Motor neuron (in vitro differentiated cells): ENCODE data around the gene RACGAP1. TPM values are rescaled to one million over a fixed set of nuclear protein-coding genes. Genes with fewer than 3 reads are reported as not detected.

ENCODE experiments used
- ATAC-seq, 8 experiments: fragments of 200-7000 bp; cut with Tn5 transposase; replicated peaks in 6 of 8; 2 replicates each; pipeline ENCODE4 v1.8.0; 2021; ENCODE audit warnings: mild to moderate bottlenecking in 8 of 8, moderate library complexity in 8 of 8
- H3K27ac ChIP-seq, 2 donors: fragments of 250-450 bp; sonication (Bioruptor Pico); 2 replicates each; pipeline ENCODE4 v1.9.0; 2021; ENCODE audit warnings: antibody characterized with exemption in 2 of 2, mild to moderate bottlenecking in 2 of 2, moderate library complexity in 1 of 2
- H3K4me1 ChIP-seq, 2 donors: fragments of 250-450 bp; sonication (Bioruptor Pico); replicated peaks in 1 of 2; 2 replicates each; pipeline ENCODE4 v1.6.1; 2021; ENCODE audit warnings: antibody characterized with exemption in 2 of 2, mild to moderate bottlenecking in 2 of 2, moderate library complexity in 1 of 2
- H3K4me3 ChIP-seq, 5 donors: fragments of 250-450 bp; sonication (Bioruptor Pico); 2 replicates each; pipeline ENCODE4 v1.9.0; 2021; ENCODE audit warnings: antibody characterized with exemption in 5 of 5, mild to moderate bottlenecking in 5 of 5, moderate library complexity in 4 of 5
- WGBS, 10 experiments: fragments of 450-650 bp; shearing (Covaris generic); methylation state at CpG; one replicate each; pipeline ENCODE4 v1.0.0; 2022; 5-methylcytosine and 5-hydroxymethylcytosine counted together
- in situ Hi-C, 9 experiments: fragments of 400-800 bp; cut with MboI; loops; one replicate each; pipeline ENCODE4 v1.15.0; 2021; ENCODE audit warnings: low sequenced_read_pairs in 9 of 9, low pct_unique_long_range_greater_than_20kb in 2 of 9; ENCODE audit not compliant: unreplicated experiment in 9 of 9
- total RNA-seq, 8 experiments: library from RNA; unstranded; fragments of 300-600 nt; gene quantifications; 2 replicates each; pipeline versions ENCODE4 v1.2.3 to v1.2.4, GENCODE V29; 2022

Gene RACGAP1
- total RNA-seq, 8 experiments from 2014 or later, result 7.1 to 74.8 (median 17.6) TPM

DNA sequence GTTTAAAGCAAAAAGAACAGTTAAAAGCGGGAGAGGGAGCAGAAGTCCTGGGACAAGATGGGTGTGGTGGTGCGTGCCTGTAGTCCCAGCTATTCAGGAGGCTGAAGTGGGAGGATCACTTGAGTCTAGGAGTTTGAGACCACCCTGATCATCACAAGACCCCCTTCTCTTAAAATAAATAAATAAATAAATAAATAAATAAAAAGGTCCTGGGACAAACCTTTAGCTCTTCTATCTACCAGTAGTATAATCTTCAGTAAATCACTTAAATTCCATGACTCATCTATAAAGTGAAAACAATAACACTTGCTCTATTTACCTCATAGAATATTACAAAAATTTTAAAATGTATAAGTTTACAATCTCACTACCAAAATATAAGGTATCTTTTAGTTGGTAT lies 5.8 kb downstream of the RACGAP1 start:
- 83 to 100% (median 100%) methylated on average over 1 to 2 of the region's 2 CpGs; no CpG with 5 or more reads in 4 of the 10 experiments for WGBS, 10 experiments
- Histone ChIP-seq H3K4me3 (no peak overlapping the region), H3K27ac (no peak overlapping the region), H3K4me1 (peaks cover 20 to 40% of the 10 kb centered on the region in 2 donors)
- in situ Hi-C loops, result no loop called here
- no peak for ATAC-seq

DNA sequence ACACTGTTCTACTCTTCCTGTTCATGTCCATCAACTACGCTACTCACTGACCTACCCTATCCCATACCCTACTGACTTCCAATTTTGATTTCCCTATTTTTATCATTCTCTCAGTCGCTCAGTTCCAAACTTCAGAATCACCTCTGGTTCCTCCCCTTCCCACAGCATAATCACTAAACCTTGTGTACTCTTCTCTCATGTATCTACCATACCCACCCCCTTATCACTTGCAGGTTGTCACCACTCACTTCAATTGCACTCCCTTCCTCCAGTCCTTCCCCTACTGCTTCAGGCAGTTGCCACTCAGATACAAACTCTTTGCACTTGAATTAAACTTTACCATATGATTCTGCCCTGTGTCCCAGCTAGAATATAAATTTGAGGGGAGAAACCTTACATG lies 6.3 kb downstream of the RACGAP1 start:
- Histone ChIP-seq H3K27ac (no peak overlapping the region), H3K4me1 (peaks cover 20 to 39% of the 10 kb centered on the region in 2 donors), H3K4me3 (no peak overlapping the region)
- ATAC-seq, result no peak
- 84 to 100% (median 100%) methylated on average over 1 to 2 of the region's 2 CpGs; no CpG with 5 or more reads in 1 of the 10 experiments for WGBS, 10 experiments
- in situ Hi-C loops, result no loop called here

DNA sequence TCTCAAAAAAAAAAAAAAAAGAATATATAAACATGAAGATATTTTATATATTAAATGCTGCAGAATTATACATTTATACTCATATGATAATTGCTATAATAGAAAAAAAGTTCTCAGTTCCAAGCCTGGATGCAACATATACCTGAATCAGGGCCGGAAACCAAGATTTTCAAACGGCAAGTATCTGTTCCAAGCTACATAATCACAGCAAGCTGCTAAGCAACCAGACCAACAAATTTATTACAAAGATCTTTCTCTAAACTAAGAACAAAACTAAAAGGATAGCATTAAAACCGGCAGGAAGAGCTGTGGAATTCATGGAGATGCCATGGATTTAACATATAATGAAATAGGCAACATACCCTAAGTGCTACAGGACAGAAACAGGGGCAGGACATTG lies 7.1 kb downstream of the RACGAP1 start:
- 0 to 100% (median 68%) methylated on average over 1 to 3 of the region's 3 CpGs for WGBS, 10 experiments
- Histone ChIP-seq H3K4me1 (peaks cover 20 to 46% of the 10 kb centered on the region in 2 donors), H3K27ac (no peak overlapping the region), H3K4me3 (no peak overlapping the region)
- no peak for ATAC-seq
- in situ Hi-C loops, result no loop called here

DNA sequence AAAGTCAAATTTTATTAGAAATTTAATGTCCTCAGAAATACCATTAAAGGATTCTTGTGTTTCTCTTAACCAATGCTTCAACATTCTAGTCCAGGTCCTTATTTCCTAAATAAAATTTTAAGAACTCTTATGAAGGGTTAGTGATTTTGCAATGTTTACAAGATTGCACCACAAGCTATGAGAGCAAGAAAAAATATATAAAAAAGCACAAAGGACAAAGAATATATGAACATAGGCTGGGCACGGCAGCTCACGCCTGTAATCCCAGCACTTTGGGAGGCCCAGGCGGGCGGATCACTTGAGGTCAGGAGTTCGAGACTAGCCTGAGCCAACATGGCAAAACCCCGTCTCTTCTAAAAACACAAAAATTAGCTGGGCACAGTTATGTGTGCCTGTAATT lies 7.7 kb downstream of the RACGAP1 start:
- no peak for ATAC-seq
- 79 to 100% (median 88%) methylated on average over 1 to 5 of the region's 6 CpGs; no CpG with 5 or more reads in 4 of the 10 experiments for WGBS, 10 experiments
- in situ Hi-C loops, result no loop called here
- Histone ChIP-seq H3K4me1 (peaks cover 20 to 46% of the 10 kb centered on the region in 2 donors), H3K27ac (peak overlapping the region in 1 of 2 donors; percentile 65), H3K4me3 (no peak overlapping the region)

DNA sequence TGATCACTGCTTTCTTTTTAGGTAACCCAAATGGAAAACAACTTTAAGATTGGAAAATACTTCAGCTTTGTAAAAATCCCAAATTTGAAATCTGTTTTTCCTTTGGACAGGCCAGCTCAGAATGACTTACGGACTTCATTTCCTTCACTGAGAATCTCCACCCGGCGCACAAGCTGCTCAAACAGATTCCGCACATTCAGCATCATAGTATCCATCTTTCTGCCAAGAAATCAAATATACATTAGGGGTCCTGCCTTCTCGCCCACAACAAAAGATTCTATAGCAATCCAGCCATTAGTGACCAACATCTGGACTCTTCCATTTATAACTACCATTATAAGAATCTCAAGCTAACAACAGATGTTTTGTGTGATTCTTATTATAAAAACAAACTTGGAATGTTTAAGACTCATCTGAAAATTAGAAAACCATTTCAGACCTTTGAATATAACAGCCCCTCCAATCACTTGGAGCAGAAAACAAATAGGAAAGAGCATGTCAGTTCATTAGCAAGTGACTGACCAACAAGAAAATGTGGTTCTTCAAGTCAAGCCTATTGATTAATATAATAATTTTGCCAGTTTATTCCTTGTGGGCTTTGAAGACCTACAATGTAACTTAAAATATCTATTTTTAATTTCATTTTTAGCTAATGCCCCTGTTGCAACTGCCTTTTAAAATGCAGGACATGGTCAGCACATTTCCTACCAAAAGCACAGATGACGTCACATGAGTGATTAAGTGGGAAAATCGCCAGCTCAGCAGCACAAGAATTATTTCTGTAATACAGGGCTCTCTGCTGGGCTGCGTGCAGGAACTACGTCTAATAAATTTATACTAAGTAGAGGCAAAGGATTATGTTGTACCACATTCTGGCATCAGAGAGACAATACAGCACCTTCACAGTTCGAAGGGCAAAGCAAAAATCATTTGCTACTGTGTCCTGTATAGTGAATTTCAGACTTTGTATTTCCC lies 8.5 kb downstream of the RACGAP1 start:
- in situ Hi-C loops, result no loop called here

DNA sequence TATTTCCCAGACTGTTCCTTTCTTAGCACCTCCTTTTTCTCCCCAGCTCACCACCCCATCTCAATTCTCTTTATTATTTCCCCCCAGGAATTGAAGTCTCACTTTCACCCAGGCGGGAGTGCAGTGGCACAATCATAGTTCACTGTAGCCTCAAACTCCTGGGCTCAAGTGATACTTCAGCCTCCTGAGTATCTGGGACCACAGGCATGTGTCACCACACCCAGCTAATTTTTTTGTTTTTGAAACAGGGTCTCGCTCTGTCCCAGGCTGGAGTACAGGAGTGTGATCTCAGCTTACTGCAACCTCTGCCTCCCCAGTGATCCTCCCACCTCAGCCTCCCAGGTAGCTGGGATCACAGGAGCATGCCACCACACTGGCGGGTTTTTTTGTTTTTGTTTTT lies 11.0 kb downstream of the RACGAP1 start:
- in situ Hi-C loops, result no loop called here
- no peak overlapping the region for H3K27ac ChIP-seq
- ATAC-seq, result no peak
- 94 to 100% (median 100%) methylated on average over 1 to 3 of the region's 3 CpGs; no CpG with 5 or more reads in 4 of the 10 experiments for WGBS, 10 experiments
- no peak overlapping the region for H3K4me3 ChIP-seq
- peaks cover 20 to 36% of the 10 kb centered on the region in 2 donors for H3K4me1 ChIP-seq

More for the DNA sequence above, 8.5 kb downstream of the RACGAP1 start:
- peak overlapping the region; percentile 49 to 65 for H3K27ac ChIP-seq
- H3K4me1 ChIP-seq, result peaks cover 20 to 44% of the 10 kb centered on the region in 2 donors
- H3K4me3 ChIP-seq, result peak overlapping the region in 1 of 5 donors; percentile 9
- peak in 7 of 8 experiments; percentile 73 to 91 (median 85) for ATAC-seq
- WGBS, 10 experiments, result 4 to 85% (median 56%) methylated on average over 3 to 10 of the region's 10 CpGs

DNA sequence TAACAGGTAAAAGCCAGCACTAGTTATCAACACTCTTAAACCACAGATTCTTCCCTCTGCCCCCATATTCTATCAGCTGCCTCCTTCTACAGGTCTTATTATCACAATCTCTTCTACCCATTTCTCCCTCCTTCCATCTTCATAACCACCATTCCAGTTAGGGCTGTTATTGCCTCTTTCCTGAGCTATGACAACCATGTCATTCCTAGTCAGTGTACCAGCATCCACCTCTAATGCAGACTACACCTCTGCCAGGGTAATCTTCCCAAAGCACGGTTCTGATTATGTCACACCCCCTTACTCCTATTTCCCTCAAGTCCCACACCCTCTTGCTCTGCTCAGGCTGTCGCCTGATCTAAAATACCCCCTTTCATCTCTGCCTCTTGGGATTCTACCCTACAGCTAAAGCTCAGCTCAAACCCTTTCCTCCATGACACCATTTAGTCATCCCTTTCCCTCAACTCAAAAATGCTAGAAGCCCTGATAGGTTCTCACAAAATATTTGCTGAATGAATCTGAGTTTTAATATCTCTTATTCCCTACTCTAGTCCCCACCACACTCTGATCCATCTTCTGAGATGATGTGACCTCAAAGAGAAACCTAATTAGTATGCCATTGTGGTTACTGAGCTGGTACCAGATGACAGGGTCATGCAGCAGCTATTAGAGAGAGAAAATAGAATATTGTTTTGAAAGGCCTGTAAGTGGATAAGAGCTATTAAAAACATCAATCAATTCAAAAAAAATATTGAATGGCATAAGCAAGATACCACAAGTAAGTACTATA lies 11.7 kb downstream of the RACGAP1 start:
- peak in 4 of 8 experiments; percentile 32 to 68 (median 64) for ATAC-seq
- Histone ChIP-seq H3K27ac (peak overlapping the region in 1 of 2 donors; percentile 25), H3K4me1 (peaks cover 20 to 36% of the 10 kb centered on the region in 2 donors), H3K4me3 (no peak overlapping the region)
- in situ Hi-C loops, result no loop called here
- WGBS, 10 experiments, result 92 to 100% (median 100%) methylated on average over 1 to 2 of the region's 2 CpGs; no CpG with 5 or more reads in 4 of the 10 experiments

DNA sequence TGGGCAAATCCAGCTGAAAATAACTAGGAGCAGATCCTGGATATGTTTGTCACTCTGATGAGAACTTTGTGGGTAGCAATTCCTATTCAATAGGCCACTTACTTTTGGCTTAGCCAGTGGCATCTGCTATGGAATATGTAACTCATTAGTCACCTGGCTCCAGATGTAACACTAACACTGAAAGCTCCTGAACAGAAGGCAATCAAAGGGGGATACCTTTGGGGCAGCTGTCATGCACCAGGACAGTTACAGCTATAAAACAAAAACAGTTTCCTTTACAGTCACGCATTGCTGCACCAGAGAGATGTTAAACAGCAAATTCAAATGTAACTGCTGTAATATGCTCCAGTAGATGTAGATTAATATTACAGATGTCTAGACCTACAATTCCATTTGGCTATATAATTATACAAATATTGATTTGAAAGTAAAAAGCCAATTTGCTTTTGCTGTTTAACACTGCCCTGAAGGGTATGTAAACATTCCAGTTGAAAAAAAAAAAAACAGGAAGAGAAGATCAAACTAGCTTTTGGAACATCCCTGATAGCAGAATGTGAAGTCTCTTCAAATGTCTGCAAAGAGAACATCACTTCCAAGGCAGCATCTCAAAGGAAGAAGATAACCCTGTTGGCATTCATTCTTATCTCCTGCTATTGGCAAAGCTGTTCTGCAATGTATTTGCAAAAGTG lies 18.4 kb downstream of the RACGAP1 start:
- peak in 1 of 8 experiments; percentile 52 for ATAC-seq
- H3K4me3 ChIP-seq, result no peak overlapping the region
- H3K4me1 ChIP-seq, result peaks cover 12 to 24% of the 10 kb centered on the region in 2 donors
- in situ Hi-C loops, result no loop called here
- H3K27ac ChIP-seq, result no peak overlapping the region
- WGBS, 10 experiments, result 43 to 100% (median 100%) methylated on average over 1 of the region's 1 CpG; no CpG with 5 or more reads in 2 of the 10 experiments

DNA sequence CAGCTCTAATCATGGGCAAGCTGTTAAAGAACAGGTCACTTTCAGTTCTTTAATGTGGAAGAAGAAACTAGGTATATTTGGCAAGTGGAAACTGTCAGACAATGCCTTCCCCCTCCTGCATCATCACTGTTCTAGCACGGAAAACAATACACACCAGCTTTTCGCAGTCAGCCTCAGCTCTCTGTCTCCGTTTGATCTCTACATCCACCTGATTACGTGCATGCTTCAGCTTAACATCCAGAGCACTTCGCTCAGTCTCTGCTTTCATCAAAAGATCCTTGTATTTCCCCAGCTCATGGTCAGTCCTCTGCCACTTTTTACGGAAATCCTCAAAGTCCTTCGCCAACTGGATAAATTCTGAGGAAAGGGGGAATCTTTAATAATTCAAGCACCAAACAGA lies 19.0 kb downstream of the RACGAP1 start:
- no peak overlapping the region for H3K27ac ChIP-seq
- in situ Hi-C loops, result no loop called here
- ATAC-seq, result no peak

DNA sequence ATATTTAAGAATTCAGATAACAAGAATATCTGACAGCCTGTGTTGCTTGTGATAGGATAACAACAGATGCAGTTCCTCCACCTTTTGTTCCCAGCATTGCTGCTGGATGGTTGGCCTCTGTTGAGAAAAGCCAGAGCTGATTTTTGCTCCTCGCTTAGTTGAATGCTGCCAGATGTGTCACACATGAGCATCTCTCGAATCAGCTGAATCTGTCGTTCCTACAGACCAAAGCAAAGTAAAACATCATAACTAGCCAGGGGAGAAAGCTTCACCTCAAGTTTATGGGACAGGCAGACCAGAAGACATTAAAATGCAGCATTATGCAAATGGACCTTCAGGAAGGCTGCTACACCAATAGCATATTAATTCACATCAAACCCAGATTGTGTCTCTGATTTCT lies 20.1 kb downstream of the RACGAP1 start:
- ATAC-seq, result peak in 2 of 8 experiments; percentile 55 to 57
- peak overlapping the region in 1 of 2 donors; percentile 47 for H3K27ac ChIP-seq
- in situ Hi-C loops, result no loop called here
- 60 to 100% (median 97%) methylated on average over 1 to 3 of the region's 3 CpGs; no CpG with 5 or more reads in 5 of the 10 experiments for WGBS, 10 experiments
- peaks cover 12 to 24% of the 10 kb centered on the region in 2 donors for H3K4me1 ChIP-seq
- no peak overlapping the region for H3K4me3 ChIP-seq

More for the DNA sequence above, 19.0 kb downstream of the RACGAP1 start:
- no peak overlapping the region for H3K4me3 ChIP-seq
- H3K4me1 ChIP-seq, result peaks cover 12 to 24% of the 10 kb centered on the region in 2 donors
- 81 to 100% (median 97%) methylated on average over 2 to 7 of the region's 7 CpGs; no CpG with 5 or more reads in 1 of the 10 experiments for WGBS, 10 experiments

DNA sequence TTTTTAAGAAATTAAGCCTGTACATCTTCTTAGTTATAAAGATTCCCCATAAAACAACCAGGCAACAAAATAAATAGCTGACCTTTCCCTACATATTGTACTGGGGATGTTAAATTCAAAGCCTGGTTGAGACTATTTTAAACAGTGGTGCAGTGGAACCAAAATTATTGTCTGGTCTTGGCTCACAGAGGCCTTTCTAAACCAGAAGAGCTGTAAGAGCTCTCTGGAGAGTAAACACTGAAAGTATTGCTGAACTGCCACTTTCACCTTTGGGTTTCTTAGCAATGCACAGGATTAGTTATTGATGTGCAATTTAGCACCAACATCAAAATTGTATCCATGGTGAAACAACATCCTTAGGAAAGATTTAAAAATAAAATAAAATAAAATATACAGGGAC lies 20.6 kb downstream of the RACGAP1 start:
- peak in 1 of 8 experiments; percentile 25 for ATAC-seq
- Histone ChIP-seq H3K27ac (peak overlapping the region in 1 of 2 donors; percentile 47), H3K4me3 (no peak overlapping the region), H3K4me1 (peaks cover 12 to 24% of the 10 kb centered on the region in 2 donors)
- in situ Hi-C loops, result no loop called here

DNA sequence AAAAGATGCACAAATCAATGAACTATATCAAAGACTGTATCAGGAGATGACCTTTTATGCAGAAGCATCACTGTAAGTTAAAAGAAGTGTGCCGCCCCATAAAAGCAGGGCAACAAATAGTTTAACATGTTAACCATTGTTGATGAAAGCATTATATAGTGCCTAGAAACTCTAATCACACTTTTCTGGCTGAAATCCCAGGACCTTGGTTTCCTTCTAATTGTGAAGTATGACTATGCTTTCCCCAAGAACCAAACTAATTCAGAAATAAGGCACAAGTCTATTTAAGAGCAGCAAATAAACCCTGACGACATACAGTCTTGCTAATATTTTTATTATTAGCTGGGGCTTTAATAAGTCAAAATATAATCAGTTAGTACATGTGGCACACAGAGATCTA lies 21.7 kb downstream of the RACGAP1 start:
- Histone ChIP-seq H3K27ac (no peak overlapping the region), H3K4me3 (no peak overlapping the region), H3K4me1 (peaks cover 12 to 24% of the 10 kb centered on the region in 2 donors)
- no peak for ATAC-seq
- in situ Hi-C loops, result no loop called here
- 43 to 100% (median 98%) methylated on average over 1 to 2 of the region's 2 CpGs; no CpG with 5 or more reads in 2 of the 10 experiments for WGBS, 10 experiments
